GM08714 (cell line): Measurements from ENCODE around the gene PCGF3.

ENCODE experiments used
- H3K4me3 ChIP-seq: fragments of 200-500 bp; sonication (Bioruptor generic); 2 replicates; pipeline ENCODE4 v1.5.1; 2014; ENCODE audit warnings: mild to moderate bottlenecking, low read length, inconsistent platforms
- ZNF274 ChIP-seq: IDR thresholded peaks from 2 replicates; pipeline ENCODE4 v1.6.1; 2012; ENCODE audit warnings: mild to moderate bottlenecking, low read depth, low read length

The PCGF3 gene

GRCh38 chr4:675036-675882, 30.4 kb upstream of the PCGF3 start:
- peak overlapping the region; percentile 79 for H3K4me3 ChIP-seq
- TF ChIP-seq ZNF274 = no peak

GRCh38 chr4:675980-676870, 29.4 kb upstream of the PCGF3 start:
- H3K4me3 ChIP-seq = no peak overlapping the region
- TF ChIP-seq ZNF274 = no peak

GRCh38 chr4:676871-677235, 28.8 kb upstream of the PCGF3 start:
- TF ChIP-seq ZNF274 = no peak
- no peak overlapping the region for H3K4me3 ChIP-seq

GRCh38 chr4:677431-678293, 28.0 kb upstream of the PCGF3 start:
- H3K4me3 ChIP-seq = no peak overlapping the region
- no peak for TF ChIP-seq ZNF274

GRCh38 chr4:678331-679103, 27.1 kb upstream of the PCGF3 start:
- H3K4me3 ChIP-seq = no peak overlapping the region
- no peak for TF ChIP-seq ZNF274

- TF ChIP-seq ZNF274 = no peak
- no peak overlapping the region for H3K4me3 ChIP-seq
These were observed 26.5 kb upstream of the PCGF3 start for GRCh38 chr4:679104-679481.

- TF ChIP-seq ZNF274 = no peak
- H3K4me3 ChIP-seq = no peak overlapping the region
These were observed 26.0 kb upstream of the PCGF3 start for GRCh38 chr4:679629-680028.

- TF ChIP-seq ZNF274 = no peak
- no peak overlapping the region for H3K4me3 ChIP-seq
These were observed 25.5 kb upstream of the PCGF3 start for GRCh38 chr4:680091-680490.

- no peak for TF ChIP-seq ZNF274
These were observed 25.1 kb upstream of the PCGF3 start for GRCh38 chr4:680551-680927.

GRCh38 chr4:680928-681645, 24.5 kb upstream of the PCGF3 start:
- no peak for TF ChIP-seq ZNF274
- peak overlapping the region; percentile 43; the same call in 1 of the 2 replicates for H3K4me3 ChIP-seq

More at GRCh38 chr4:680551-680927, 25.1 kb upstream of the PCGF3 start:
- H3K4me3 ChIP-seq = peak overlapping the region; percentile 43; the same call in 1 of the 2 replicates

- H3K4me3 ChIP-seq = no peak overlapping the region
- TF ChIP-seq ZNF274 = no peak
These were observed 23.7 kb upstream of the PCGF3 start for GRCh38 chr4:681736-682451.

GRCh38 chr4:682490-683172, 23.0 kb upstream of the PCGF3 start:
- H3K4me3 ChIP-seq = no peak overlapping the region
- no peak for TF ChIP-seq ZNF274
